ENCODE measurements around the gene PCBP2. TPM values are rescaled to one million over a fixed set of nuclear protein-coding genes. Genes with fewer than 3 reads are reported as not detected.
"Not testable (repeated sequence)": the region's sequence is repeated elsewhere in the genome, so short reads cannot be mapped to it uniquely, and the experiment has no call there.

Gene PCBP2
- total RNA-seq, 1 donor from 2014 or later, result 158 TPM

GRCh38 chr12:53441040-53441833 lies 10.7 kb upstream of the PCBP2 start, which contains the start of gene PRR13:
PRR13 (plus strand) TSS chr12:53441734; CDS start chr12:53442715, 981 bp downstream.
- peak; percentile 99 for DNase-seq (ENCODE audit: low read depth)

GRCh38 chr12:53443955-53444354 lies 7.9 kb upstream of the PCBP2 start:
- DNase-seq (ENCODE audit: low read depth), result no peak

GRCh38 chr12:53444593-53445325 lies 7.1 kb upstream of the PCBP2 start:
- DNase-seq (ENCODE audit: low read depth), result not testable (repeated sequence)

- peak; percentile 17 for DNase-seq (ENCODE audit: low read depth)
Measured at GRCh38 chr12:53450936-53451335, 966 bp upstream of the PCBP2 start.

GRCh38 chr12:53452159-53453077 lies 516 bp downstream of the PCBP2 start:
- DNase-seq (ENCODE audit: low read depth), result peak; percentile 89

- no peak for DNase-seq (ENCODE audit: low read depth)
Measured at GRCh38 chr12:53453953-53454640, 2.2 kb downstream of the PCBP2 start.

GRCh38 chr12:53454707-53455106 lies 2.8 kb downstream of the PCBP2 start:
- no peak for DNase-seq (ENCODE audit: low read depth)

- DNase-seq (ENCODE audit: low read depth), result no peak
Measured at GRCh38 chr12:53456654-53457366, 4.9 kb downstream of the PCBP2 start.

- no peak for DNase-seq (ENCODE audit: low read depth)
Measured at GRCh38 chr12:53459097-53459496, 7.2 kb downstream of the PCBP2 start.

GRCh38 chr12:53461059-53461458 lies 9.2 kb downstream of the PCBP2 start:
- DNase-seq (ENCODE audit: low read depth), result peak; percentile 78

- no peak for DNase-seq (ENCODE audit: low read depth)
Measured at GRCh38 chr12:53461591-53461990, 9.7 kb downstream of the PCBP2 start.

GRCh38 chr12:53462935-53463334 lies 11.0 kb downstream of the PCBP2 start:
- DNase-seq (ENCODE audit: low read depth), result no peak

GRCh38 chr12:53463802-53464560 lies 12.1 kb downstream of the PCBP2 start:
- DNase-seq (ENCODE audit: low read depth), result no peak

- no peak for DNase-seq (ENCODE audit: low read depth)
Measured at GRCh38 chr12:53464685-53465418, 12.9 kb downstream of the PCBP2 start.

- no peak for DNase-seq (ENCODE audit: low read depth)
Measured at GRCh38 chr12:53465679-53466078, 13.8 kb downstream of the PCBP2 start.

GRCh38 chr12:53466640-53467039 lies 14.7 kb downstream of the PCBP2 start:
- no peak for DNase-seq (ENCODE audit: low read depth)

GRCh38 chr12:53467082-53467481 lies 15.2 kb downstream of the PCBP2 start:
- DNase-seq (ENCODE audit: low read depth), result no peak

- DNase-seq (ENCODE audit: low read depth), result no peak
Measured at GRCh38 chr12:53467880-53468279, 16.0 kb downstream of the PCBP2 start.

GRCh38 chr12:53468282-53468681 lies 16.4 kb downstream of the PCBP2 start:
- no peak for DNase-seq (ENCODE audit: low read depth)
